NCI-H82 treated with DMSO at 0.1 percent for 48 hours (cell line): ENCODE data around the gene GCK.
A peak's percentile ranks its signal among the peaks of the same experiment; 100 is the strongest.

Source experiments
- DNase-seq: peaks from one replicate; lab custom pipeline; 2025; ENCODE audit not compliant: unreplicated experiment; lab: John Stamatoyannopoulos, UW

The GCK gene

DNA sequence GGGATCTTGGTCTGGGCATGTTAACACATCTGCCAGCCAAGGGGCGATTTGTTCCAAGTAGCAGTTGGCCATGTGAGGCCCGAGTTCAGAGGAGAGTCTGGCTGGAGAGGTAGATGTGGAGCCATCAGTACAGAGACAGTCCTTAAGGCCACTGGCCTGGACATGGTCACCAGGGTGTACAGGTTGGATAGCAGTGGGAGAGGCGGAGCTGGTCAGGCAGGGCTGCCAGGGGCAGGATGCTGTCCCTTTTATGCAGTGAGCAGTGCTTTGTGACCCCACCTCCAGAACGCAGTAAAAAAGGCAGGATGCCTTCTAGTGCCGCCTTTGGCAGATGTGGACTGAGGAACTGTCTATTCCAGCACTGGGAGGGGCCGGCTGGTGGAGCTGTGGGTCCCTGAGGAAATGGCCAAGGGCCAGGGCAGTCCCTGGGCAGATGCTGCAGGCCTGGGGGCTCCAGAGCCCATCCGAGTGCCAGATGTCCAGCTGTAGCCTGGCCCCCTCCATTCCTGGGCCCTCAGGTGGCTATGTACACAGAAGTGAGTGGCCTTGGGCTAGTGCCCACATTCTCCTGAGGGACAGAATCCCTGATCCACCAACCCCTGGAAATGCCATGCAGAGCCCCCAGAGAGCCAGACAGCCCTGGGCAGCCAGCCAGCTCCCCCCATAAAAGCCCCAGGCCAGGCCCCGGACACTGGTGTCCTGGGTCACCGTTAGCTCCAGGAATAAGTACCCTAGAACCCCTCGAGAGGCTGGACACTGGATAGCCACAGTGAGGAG lies 31.0 kb downstream of the GCK start:
- no peak for DNase-seq

DNA sequence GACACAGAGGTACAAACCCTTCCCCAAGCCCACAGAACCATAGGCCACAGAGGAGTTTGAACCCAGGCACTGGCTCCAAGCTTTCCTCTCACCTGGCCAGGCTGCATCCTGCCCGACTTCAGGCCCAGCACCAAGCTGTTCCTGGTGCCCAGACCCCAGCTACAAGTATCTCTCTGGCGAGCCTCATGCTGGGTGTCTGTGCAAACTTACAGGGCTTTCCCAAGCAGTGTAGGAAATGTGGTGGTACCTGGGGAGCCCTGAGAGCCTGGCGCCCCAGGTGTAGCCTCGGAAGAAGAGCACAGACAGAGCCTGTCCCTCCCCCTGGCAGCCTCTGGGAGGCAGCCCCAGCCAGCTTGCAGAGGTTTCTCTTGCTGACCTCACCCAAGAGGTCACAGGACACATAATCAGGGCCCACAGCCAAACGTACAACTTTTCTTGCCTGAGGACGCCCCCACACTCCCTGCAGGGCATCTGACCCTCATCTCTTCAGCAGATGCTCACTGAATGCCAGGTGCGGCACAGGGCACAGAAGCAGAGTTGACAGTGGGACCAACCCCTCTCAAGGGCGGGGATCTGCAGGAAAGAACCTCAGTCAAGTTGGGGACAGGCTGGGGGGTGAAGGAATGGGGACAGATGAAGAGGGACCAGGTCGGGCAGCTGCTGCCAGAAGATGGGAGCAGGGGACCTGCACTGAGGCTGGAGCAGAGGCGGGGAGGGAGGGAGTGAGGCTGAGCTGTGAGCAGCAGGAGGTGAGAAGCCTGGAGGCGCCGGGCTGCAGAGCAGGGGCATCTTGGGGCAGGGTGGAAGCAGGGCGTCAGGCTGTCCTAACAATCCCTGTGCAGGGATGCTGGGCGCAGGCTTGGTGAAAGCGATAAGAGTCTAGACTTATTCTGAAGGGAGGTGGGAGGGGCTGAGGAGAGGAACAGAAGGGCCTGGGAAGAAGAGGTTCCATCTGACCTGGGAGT lies 31.8 kb downstream of the GCK start:
- DNase-seq: no peak

DNA sequence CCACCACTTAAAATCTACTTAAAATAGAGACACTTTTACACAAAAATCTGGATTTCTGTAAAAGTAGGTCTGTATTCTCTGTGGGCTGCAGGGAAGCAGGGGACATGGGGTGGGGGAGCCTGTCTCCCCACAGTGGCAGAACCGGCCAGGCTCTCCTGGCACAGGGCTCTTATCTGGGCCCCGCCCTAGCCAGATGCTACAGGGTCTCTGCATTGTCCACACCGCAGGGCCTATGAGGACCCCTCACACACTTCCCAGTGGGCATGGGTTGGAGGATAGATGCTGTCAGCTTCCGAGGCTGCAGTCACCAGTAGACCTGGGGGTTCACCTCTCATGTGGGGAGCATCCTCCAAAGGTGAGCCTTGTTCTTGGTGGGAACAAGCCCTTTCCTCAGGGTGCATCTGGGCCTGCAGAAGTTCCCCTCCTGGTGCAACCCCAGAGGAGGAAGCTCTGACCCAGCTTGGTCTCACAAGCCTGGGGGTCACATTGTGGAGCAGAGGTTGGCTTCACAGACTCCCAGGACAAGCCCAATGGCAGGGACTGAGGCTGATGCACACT lies 32.7 kb downstream of the GCK start:
- DNase-seq: no peak

DNA sequence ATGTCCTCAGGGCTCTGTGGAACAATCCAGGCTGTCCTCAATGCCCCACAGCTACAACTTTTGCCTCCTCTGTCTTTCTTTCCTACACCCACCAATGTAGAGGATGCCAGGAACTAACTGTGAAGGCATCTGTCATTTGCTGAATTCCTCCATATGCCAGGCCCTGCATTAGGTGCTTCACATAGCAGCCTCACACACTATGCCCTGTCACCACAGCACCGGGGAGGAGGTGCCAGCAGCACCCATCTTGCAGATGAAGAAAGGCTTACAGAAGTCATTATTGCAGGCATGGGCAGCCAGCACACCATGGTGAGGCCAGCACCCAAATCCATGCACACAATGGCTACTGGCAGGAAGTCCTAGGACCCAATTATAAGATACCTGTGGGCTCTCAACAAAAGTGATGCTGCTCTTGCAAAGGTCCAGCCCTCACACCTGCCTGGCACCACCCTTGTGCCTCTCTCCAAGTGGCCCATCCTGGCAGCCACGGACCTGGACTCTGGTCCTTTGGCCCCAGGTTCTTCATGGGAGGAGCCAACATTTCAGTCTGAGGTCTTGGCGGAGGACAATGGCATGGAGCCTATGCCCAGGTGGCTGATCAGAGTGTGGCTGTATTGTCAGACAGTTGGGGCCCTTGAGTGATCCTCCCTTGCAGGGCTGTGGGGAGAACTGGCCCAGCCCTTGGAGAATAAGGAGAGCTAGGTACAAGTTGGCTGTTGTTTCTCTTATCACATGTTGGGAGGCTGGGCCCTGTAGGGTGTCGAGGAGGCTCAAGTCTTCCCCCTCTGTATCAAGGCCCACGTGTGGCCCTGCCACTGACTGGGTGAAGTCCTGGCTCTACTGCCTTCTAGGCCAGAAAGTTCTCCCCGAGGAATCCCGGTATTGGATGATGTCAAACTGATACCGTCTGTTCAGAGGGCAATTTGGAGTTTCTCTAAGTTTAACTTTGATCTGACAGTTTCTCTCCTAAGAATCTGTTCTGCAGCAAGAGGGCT lies 33.8 kb downstream of the GCK start:
- DNase-seq: no peak

DNA sequence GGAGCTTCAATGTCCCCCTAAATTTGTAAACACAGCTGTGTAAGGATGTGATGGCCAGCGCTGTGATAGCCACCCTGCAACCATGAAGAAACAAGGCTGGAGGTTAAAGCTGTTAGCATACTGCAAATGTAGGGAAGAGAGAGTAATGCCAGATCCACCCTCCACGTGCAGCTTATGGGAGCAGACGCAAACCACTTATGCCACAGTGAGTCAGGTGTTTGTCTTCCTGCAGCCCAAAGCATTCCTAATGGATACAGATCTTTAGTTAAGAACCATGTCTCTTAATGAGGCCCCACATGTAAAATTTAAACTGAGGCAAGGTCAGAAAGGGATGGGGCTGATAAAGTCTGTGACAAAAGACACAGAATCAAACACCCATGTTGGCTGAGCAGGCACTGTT lies 34.5 kb downstream of the GCK start:
- no peak for DNase-seq

DNA sequence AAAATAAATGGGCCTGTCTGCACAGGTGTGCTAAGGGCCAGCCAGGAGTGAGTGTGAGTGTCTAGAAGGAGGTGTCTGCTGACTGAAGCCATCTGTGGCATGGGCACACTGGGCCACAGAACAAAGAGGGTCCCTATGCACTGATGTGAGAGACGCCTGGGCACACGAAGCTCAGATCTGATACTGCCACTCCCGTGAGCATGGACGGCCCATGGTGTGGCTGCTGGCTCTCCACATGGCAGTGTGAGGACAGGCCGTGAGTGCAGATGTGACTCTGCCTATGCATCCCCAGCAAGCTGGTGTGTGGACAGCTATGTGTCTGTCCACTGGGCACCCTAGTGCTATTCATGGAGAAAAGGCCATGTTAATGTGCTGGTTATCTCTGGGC lies 35.3 kb downstream of the GCK start:
- DNase-seq: no peak

DNA sequence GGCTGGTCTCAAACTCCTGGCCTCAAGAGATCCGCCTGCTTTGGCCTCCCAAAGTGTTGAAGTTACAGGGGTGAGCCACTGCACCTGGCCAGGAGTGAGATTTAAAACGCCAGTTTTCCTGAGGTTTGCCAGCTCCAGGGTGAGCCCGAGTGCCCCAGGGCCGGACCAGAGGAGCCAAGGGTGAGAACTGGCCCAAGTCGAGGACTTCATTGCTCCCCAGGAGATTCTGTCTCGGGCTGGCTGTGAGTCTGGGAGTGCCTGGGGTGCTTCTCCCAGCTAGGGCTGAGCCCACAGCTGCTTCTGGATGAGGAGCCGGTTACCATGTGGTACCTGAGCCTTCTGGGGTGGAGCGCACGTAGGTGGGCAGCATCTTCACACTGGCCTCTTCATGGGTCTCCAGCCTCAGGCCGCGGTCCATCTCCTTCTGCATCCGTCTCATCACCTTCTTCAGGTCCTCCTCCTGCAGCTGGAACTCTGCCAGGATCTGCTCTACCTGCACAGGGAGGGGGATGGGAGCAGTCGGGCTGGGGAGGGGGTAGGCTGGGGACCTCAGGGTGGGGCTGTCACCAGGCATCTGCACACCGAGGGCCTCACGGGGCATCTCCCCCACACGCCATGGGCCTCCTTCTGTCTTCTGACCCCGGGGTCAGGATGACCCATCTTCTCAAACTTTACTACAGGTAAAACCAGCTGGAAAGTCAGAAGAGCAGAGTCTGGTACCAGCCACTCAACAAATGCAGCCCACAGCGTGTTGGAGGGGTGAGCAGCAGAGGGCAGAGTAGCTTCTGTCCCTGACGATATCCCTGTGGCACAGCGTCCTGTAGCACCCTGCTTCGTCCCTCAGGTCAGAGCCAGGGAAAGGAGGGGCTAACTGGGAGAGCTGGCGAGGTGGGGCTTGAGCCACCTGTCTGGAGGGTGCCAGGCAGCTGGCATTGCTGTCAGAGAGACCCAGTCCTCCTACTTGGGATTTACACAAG lies 36.0 kb downstream of the GCK start:
- no peak for DNase-seq

DNA sequence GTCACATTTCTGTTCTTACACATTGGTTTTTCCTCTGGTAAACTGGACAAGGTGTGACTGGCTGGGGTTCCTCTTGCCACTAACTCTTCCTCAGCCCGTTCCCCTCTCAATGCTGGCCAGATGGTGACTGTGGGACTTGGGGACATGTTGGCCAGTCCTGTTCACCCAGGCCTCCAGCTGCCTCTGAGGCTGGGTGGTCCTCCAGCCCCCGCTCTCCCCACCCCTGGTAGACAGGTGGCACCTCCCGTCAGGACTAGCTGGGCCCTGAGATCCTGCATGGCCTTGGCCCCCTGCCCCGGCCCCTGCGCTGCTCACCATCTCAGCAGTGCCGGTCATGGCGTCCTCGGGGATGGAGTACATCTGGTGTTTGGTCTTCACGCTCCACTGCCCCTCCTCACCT lies 37.3 kb downstream of the GCK start:
- no peak for DNase-seq

DNA sequence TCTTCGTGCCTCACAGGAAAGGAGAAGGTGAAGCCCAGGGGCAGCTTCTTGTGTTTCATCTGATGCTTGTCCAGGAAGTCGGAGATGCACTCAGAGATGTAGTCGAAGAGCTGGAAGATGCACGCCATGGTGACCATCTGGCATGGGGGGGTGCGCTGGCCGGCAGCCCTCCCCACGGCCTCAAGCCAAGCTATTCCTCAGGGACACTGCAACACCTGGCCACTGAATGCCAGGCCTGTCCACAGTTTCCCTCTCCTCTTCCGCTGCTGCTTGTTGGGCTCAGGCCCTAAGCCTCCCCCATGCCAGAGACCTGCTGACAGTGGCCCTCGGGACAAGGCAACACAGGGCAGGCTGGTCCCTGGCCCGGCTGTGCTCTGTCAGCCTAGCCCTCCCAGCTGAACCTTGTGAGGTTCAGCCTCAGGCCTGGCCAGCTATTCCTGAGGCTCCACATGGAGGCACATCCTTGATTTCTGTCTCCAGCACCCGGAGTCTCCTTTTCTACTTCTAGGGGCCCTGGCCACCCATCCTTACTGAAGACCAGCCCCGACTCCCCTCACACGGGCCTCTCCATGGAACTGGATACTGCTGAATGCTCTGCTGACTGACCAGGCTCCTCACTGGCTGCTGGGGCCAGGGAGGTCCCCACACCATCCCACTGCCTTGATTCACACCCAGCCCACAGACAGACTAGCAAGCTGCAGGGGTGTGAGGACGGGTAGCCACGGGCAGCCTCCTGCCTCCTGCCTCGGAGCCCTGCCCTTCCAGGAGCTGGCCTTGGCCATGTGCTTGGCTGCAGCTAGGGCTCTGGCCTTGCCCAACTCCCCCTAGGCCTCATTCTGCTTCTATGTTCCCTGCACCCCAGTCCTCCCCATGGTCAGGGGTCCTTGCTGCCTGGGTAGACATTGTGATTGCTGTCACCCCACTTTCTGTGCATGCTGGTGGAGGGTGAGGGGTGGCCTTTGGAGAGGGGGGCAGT lies 38.0 kb downstream of the GCK start:
- no peak for DNase-seq

DNA sequence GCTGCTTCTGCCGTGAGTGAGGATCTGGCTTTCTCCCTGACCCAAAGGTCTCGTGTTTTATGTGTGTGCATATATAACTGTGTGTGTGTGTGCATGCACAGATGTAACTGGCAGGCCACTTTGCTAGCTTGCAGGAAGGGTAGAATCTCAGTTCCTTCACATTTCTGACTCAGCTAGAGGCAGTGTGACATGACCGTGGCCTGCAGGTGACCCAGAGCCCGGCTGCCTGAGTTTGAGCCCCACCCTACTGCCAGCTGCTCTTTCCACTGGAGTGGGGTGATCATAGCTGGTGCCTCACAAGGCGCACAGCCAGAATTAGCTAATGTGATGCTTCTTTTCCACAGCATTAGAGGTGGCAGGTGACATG lies 38.8 kb downstream of the GCK start:
- DNase-seq: no peak

DNA sequence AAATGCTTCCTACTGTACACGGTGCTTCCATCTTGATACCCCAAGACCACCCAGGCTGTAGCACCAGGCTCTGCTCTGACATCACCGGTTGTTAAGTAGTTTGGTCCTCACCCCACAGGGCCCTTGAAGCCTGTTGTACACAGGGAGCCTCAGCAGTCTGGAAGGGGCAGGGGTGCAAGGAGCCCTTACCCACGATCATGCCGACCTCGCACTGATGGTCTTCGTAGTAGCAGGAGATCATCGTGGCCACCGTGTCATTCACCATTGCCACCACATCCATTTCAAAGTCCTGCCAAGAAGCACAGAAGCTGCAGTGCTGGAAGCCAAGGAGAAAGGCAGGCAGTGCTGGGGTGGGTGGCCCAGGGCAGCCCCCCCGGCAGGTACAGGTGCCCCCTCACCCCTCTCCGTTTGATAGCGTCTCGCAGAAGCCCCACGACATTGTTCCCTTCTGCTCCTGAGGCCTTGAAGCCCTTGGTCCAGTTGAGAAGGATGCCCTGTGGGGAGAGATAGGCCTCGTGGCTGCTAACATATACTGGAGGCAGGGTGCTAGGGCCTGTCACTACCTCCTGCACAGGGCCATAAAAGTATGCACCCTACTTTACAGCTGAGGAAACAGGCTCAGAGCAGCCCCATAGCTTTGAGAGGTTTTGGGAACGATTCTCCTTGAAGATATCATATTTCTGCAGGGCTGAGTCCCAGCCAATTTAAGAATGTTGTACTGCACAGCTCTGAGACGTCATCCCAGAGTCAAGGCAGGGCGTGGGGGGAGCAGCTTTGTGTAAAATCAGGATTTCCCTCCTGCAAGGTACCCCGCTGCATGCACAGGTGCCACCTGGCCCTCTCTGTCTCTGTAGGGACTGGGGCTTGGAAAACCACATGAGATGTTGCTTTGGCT lies 39.4 kb downstream of the GCK start:
- no peak for DNase-seq

DNA sequence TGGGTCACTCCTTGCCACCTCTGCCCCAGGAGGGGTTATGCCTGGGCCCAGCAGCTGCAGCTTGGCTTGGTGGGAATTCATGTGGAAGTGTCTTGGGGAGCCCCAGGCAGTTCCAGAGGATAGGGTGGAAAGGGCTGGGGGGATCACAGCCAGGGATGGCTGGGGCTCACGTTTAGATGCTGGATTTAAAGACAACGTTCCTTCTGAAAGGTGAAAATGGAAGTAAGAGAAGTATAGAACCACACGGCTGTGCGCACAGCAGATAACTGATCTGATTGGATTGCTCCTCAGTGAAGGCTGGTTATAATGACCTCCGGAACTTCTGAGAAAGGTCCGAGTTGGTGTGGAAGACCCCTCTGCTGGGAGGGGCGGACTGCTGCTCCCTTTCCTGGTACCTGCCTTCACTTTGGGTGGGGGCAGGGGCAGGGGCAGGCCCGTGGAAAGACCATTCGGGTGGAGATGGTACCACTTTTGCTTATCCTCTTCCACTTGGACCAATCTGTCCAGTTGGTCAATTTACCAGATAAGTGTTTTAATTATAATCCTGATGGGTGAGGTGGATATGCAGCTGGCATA lies 40.2 kb downstream of the GCK start:
- DNase-seq: no peak

DNA sequence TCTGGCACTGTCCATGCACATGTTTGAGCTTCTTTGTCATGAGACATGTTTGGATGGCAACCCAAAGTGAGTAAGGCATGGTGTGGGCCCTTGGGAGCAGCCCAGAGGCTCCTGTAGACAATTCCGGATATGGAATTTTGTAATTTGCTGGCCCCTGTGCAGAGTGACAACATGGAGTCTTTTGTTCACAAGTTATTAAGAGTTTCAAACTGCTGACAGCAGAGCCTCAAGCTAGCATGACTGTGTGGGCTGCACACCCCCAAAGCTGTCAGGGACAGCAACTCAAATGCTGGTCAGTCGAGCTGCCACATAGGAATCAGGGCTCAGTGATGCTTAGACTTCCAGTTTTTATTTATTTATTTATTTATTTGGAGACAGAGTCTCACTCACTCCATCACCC lies 41.1 kb downstream of the GCK start:
- DNase-seq: no peak

DNA sequence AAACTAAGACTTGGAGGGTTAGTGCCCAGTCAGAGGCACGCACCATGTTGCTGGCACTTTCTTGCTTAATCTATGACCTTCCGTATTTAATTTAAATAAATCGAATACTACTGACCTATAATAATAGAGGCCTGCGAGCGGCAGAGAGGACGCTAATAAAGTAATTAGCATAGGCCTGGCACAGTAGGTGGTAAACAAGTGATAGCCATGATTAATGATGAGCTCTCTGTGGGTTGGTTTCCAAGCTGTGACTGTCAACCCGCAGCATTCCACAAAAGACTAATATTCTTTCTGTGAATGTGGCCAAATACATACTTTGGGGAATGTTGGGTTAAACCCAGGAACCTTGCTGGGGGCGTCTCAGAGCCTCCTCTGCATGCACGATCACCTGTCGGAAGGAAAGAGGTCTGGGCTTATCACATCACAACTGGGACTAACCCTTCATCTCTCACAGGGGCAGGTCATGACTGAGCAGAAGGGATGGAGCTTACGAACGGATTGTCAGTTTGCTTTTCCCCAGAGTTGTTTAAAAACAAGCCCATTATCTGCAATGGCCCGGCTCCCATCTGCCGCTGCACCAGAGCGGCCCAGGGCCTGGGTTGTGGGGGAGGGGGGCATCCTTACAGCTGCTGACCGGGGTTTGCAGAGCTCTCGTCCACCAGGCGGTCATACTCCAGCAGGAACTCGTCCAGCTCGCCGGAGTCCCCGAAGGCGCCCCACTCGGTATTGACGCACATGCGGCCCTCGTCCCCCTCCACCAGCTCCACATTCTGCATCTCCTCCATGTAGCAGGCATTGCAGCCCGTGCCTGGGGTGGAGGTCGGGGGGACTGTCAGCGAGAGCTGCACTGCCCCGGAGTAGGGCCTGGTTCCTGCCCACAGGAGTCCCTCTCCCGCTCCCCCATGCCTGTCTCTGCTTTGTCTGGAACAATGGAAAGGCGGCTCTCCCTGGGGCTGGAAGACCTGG lies 41.9 kb downstream of the GCK start:
- DNase-seq: peak; percentile 98

DNA sequence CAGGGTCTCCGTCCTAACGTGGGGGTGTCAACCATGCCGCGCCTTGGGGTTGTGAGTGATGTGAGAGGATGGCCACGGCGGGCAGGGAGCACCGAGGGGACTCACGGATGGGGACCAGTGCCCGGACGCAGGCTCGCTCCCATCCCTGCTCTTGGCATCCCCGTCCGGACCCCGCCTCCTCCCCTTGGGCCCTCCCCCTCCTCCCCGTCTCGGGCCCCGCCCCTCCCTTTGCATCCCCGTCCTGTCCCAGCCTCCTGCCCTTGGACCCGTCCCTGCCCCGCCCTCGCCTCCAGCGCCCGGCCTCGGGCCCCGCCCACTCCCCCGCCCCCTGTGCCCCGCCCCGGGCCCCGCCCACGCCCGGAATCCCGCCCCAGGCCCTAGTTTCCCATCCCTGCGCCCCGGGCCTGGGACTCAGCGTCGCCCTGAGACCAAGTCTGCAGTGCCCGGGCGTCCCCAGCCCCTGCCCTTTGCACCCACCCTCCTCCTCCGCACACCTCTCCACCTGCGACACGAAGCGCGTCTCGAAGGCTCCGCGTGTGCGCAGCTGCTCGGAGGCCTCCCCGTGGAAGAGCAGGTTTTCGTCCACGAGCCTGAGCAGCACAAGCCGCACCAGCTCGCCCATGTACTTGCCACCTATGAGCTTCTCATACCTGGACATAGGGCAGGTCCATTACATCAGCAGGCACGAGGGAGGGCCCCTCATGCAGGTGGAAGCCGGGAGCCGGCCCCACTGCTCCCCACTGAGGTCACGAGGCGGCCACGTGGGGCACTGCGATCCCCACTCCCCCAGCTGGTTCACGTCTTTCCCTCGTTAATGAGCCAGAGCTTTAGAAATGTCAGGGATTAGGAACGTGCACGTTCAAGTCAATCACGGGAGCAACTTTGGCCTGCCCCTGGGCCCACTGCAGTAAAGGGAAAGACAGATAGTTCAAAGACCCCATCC lies 43.0 kb downstream of the GCK start:
- peak; percentile 37 for DNase-seq
